Measurements from ENCODE around the gene MS4A7.

MS4A7 gene, protein sequence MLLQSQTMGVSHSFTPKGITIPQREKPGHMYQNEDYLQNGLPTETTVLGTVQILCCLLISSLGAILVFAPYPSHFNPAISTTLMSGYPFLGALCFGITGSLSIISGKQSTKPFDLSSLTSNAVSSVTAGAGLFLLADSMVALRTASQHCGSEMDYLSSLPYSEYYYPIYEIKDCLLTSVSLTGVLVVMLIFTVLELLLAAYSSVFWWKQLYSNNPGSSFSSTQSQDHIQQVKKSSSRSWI

GRCh38 chr11:60378354-60378753 is at the start of gene MS4A7:
TSS of gene MS4A7 (plus strand) at chr11:60378532. CDS start at chr11:60383142, 4,610 bp downstream.
- TF ChIP-seq, protein P1, sequence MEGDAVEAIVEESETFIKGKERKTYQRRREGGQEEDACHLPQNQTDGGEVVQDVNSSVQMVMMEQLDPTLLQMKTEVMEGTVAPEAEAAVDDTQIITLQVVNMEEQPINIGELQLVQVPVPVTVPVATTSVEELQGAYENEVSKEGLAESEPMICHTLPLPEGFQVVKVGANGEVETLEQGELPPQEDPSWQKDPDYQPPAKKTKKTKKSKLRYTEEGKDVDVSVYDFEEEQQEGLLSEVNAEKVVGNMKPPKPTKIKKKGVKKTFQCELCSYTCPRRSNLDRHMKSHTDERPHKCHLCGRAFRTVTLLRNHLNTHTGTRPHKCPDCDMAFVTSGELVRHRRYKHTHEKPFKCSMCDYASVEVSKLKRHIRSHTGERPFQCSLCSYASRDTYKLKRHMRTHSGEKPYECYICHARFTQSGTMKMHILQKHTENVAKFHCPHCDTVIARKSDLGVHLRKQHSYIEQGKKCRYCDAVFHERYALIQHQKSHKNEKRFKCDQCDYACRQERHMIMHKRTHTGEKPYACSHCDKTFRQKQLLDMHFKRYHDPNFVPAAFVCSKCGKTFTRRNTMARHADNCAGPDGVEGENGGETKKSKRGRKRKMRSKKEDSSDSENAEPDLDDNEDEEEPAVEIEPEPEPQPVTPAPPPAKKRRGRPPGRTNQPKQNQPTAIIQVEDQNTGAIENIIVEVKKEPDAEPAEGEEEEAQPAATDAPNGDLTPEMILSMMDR (IDR thresholded peaks at IDR 0.05; ENCODE audit: borderline replicate concordance, insufficient read depth, low read depth, low read length): no peak
- H3K4me3 ChIP-seq (ENCODE audit: low read depth, low read length): peak within 1 kb of the TSS; percentile 45

- TF ChIP-seq, protein P1 (IDR thresholded peaks at IDR 0.05; ENCODE audit: borderline replicate concordance, insufficient read depth, low read depth, low read length): no peak
- no peak overlapping the region for H3K4me3 ChIP-seq (ENCODE audit: low read depth, low read length)
These were observed 45.5 kb upstream of the MS4A7 start for GRCh38 chr11:60332846-60333245.

GRCh38 chr11:60334005-60334620 is 44.2 kb upstream of the MS4A7 start:
- TF ChIP-seq, protein P1 (IDR thresholded peaks at IDR 0.05; ENCODE audit: borderline replicate concordance, insufficient read depth, low read depth, low read length): peak; percentile 84
- H3K4me3 ChIP-seq (ENCODE audit: low read depth, low read length): no peak overlapping the region

GRCh38 chr11:60336767-60337391 is 41.5 kb upstream of the MS4A7 start:
- TF ChIP-seq, protein P1 (IDR thresholded peaks at IDR 0.05; ENCODE audit: borderline replicate concordance, insufficient read depth, low read depth, low read length): no peak
- H3K4me3 ChIP-seq (ENCODE audit: low read depth, low read length): no peak overlapping the region

DNA sequence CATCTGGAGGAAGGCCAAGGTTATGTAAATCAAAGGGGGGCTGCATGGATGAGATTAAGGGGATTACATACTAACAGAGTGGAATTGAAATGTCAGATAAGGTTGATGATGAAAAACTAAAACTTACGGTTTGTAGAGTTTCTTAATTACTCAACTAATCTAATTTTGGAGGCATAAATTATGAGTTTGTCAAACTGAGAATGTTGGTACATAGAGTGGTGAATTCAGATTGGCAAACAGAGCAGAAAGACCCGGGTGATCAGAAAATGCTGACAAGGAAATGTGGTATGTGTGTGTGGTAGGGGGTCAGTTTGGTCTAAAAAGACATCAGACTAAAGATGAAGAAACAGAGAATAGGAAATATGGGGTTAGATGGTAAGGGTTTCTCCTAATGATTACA is 40.3 kb upstream of the MS4A7 start:
- H3K4me3 ChIP-seq (ENCODE audit: low read depth, low read length): no peak overlapping the region
- TF ChIP-seq, protein P1 (IDR thresholded peaks at IDR 0.05; ENCODE audit: borderline replicate concordance, insufficient read depth, low read depth, low read length): no peak

DNA sequence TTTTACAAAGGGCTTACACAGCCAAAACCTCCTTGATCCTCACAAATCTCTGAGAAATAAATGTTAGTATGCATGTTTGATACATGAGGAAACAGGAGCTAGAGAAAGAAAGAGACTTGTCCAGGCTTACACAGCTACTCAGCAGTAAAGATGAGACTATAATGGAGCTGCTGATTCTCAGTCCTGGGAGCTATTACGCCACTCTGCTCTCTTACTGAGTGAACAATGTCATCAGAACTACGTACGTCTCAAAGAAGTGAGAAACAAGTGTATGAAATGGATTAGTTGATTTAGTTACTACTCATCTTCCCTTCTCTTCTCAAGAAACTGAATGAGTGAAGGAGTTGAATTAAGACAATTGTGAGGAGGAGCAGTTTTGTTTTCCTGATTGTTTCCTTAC is 39.0 kb upstream of the MS4A7 start:
- H3K4me3 ChIP-seq (ENCODE audit: low read depth, low read length): no peak overlapping the region
- TF ChIP-seq, protein P1 (IDR thresholded peaks at IDR 0.05; ENCODE audit: borderline replicate concordance, insufficient read depth, low read depth, low read length): no peak

All from GM12875 (cell line).